Activated CD4-positive, alpha-beta T cell treated with anti-CD3 and anti-CD28 coated beads, Interleukin-2, amount 50 U/mL, for 4 hours (primary cell): ENCODE measurements around the gene SERINC4.
"Not testable (repeated sequence)": the region's sequence is repeated elsewhere in the genome, so short reads cannot be mapped to it uniquely, and the experiment has no call there.

Experiments
- DNase-seq, 2 experiments: peaks; one replicate each; pipeline ENCODE4 v3.0.0-alpha.2; 2020

Gene SERINC4

DNA sequence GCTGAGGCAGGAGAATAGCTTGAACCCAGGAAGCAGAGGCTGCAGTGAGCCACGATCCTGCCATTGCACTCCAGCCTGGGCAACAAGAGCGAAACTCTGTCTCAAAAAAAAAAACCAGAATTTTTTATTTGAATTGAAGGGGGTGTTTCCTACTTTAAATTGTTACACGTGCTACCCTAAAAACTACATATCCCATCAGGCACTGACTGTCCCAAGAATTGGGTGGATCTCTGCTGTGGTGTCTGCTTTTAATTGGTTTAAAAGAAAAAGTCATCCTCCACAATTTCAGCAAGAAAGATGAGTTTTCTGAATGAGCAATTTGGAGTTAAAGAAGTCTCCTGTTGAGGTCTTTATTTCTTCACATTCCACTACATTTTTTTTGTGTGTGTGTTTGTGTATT, 51.6 kb downstream of the SERINC4 start:
- no peak for DNase-seq

DNA sequence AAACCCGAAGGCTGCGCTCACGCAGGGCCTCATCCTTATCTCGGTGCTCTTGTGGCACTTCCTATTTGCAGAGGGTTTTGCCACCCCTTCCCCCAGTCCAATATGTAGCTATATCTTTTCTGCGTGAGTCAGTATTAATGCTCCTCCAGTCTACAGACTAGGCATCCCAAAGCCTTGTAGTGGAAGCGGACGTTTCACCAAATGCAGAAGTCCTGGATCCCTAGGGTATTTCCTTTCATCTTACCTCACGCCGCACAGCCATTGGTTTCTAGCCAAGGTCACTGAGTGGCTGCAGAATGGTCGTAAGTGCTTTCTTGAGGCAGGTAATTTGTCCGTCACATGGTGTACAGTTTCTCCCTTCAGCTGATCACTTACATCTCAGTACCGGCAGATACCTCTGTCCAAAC, 53.1 kb downstream of the SERINC4 start:
- not testable (repeated sequence) for DNase-seq

GRCh38 chr15:43746245-43746902, 53.6 kb downstream of the SERINC4 start, which contains the start of gene PDIA3:
TSS of gene PDIA3 (plus strand) at chr15:43746438. CDS start at chr15:43746540, 102 bp downstream.
- DNase-seq = peak; percentile 70 to 71
